Muscle of arm (tissue), 12 donors: ENCODE results near the gene SORCS2. TPM values are rescaled to one million over a fixed set of nuclear protein-coding genes. Genes with fewer than 3 reads are reported as not detected.

Experiments
- DNase-seq: peaks from one replicate; pipeline ENCODE4 v3.0.0-alpha.2; 2013
- polyA plus RNA-seq, 12 donors: library from polyadenylated mRNA; unstranded; fragments of 120-200 nt; gene quantifications; one replicate each; pipeline ENCODE4 v1.2.1, GENCODE V29; 2013; ENCODE audit not compliant: insufficient read length in 12 of 12

Gene SORCS2
- polyA plus RNA-seq, 12 donors, result 5.6 to 18.2 (median 8.3) TPM; not detected in 1

GRCh38 chr4:7323872-7324650 is 131.7 kb downstream of the SORCS2 start:
- no peak for DNase-seq

GRCh38 chr4:7324651-7325121 is 132.3 kb downstream of the SORCS2 start:
- DNase-seq, result no peak

- DNase-seq, result no peak
Measured at GRCh38 chr4:7325541-7325940, 133.2 kb downstream of the SORCS2 start.

- no peak for DNase-seq
Measured at GRCh38 chr4:7326306-7326692, 134.0 kb downstream of the SORCS2 start.

- DNase-seq, result no peak
Measured at GRCh38 chr4:7326693-7327340, 134.5 kb downstream of the SORCS2 start.

- no peak for DNase-seq
Measured at GRCh38 chr4:7327341-7327885, 135.1 kb downstream of the SORCS2 start.

- no peak for DNase-seq
Measured at GRCh38 chr4:7328162-7328912, 136.0 kb downstream of the SORCS2 start.

GRCh38 chr4:7328913-7329638 is 136.7 kb downstream of the SORCS2 start:
- DNase-seq, result no peak

GRCh38 chr4:7330031-7330596 is 137.8 kb downstream of the SORCS2 start:
- DNase-seq, result no peak

GRCh38 chr4:7330811-7331681 is 138.7 kb downstream of the SORCS2 start:
- no peak for DNase-seq

- DNase-seq, result no peak
Measured at GRCh38 chr4:7331682-7332000, 139.3 kb downstream of the SORCS2 start.

- no peak for DNase-seq
Measured at GRCh38 chr4:7332216-7333023, 140.1 kb downstream of the SORCS2 start.

- DNase-seq, result no peak
Measured at GRCh38 chr4:7333024-7333780, 140.9 kb downstream of the SORCS2 start.

GRCh38 chr4:7333801-7334421 is 141.6 kb downstream of the SORCS2 start:
- no peak for DNase-seq

- DNase-seq, result no peak
Measured at GRCh38 chr4:7334521-7335275, 142.4 kb downstream of the SORCS2 start.

GRCh38 chr4:7335344-7336066 is 143.2 kb downstream of the SORCS2 start:
- no peak for DNase-seq
